Adrenal gland (tissue), 12 donors: Measurements from ENCODE around the gene FAM107A. TPM values are rescaled to one million over a fixed set of nuclear protein-coding genes. Genes with fewer than 3 reads are reported as not detected.

Experiments used
- DNase-seq, 7 donors: peaks; one replicate each; pipeline ENCODE4 v3.0.0-alpha.2; 2019 to 2020
- H3K27ac ChIP-seq, 5 donors: fragments of 200-600 bp; sonication (generic) in 4 of 5; 1 replicate in 3 of 5; 2 replicates in 2 of 5; pipeline versions ENCODE4 v1.5.1 to v1.8.0; 2016 to 2020; ENCODE audit warnings: mild to moderate bottlenecking in 1 of 5
- H3K27me3 ChIP-seq: fragments of 200-600 bp; 2 replicates; pipeline ENCODE4 v1.8.0; 2021
- H3K36me3 ChIP-seq, 2 donors: fragments of 200-600 bp; replicated peaks in 1 of 2; 1 replicate in 1 of 2; 2 replicates in 1 of 2; pipeline versions ENCODE4 v1.5.1 to v1.8.0; 2018 to 2022
- H3K4me1 ChIP-seq, 2 donors: fragments of 200-600 bp; replicated peaks in 1 of 2; 1 replicate in 1 of 2; 2 replicates in 1 of 2; pipeline versions ENCODE4 v1.5.1 to v1.8.0; 2018 to 2021
- H3K4me3 ChIP-seq, 4 donors: fragments of 200-600 bp; sonication (generic) in 3 of 4; one replicate each; pipeline ENCODE4 v1.5.1; 2016 to 2018
- H3K9me3 ChIP-seq, 3 donors: fragments of 200-600 bp; sonication (generic) in 1 of 3; replicated peaks in 1 of 3; 1 replicate in 2 of 3; 2 replicates in 1 of 3; pipeline versions ENCODE4 v1.5.1 to v1.8.0; 2016 to 2021
- CTCF ChIP-seq, 6 experiments: fragments of 450-650 bp in 4 of 6; fragments of 200-600 bp in 2 of 6; sonication (generic) in 1 of 6; IDR thresholded peaks; 1 replicate in 5 of 6; 2 replicates in 1 of 6; pipeline versions ENCODE4 v1.5.1 to v1.8.0; 2016 to 2021; ENCODE audit warnings: antibody characterized with exemption in 6 of 6, mild to moderate bottlenecking in 2 of 6, moderate library complexity in 1 of 6
- POLR2A ChIP-seq, 2 donors: fragments of 450-650 bp; IDR thresholded peaks; one replicate each; pipeline ENCODE4 v1.6.1; 2017; ENCODE audit warnings: antibody characterized with exemption in 2 of 2, mild to moderate bottlenecking in 2 of 2, moderate library complexity in 1 of 2
- WGBS, 4 donors: extraction: QIAGEN DNeasy Blood & Tissue Kit in 2 of 4; methylation state at CpG; one replicate each; pipeline versions ENCODE4 v1.1.5 to v1.1.7; 2013 to 2017; 5-methylcytosine and 5-hydroxymethylcytosine counted together
- intact Hi-C, 2 donors: fragments of 100-400 bp; cut with DNase I; formaldehyde crosslinking; loops; one replicate each; pipeline versions ENCODE4 v1.14.1 to v1.15.0; 2022 to 2023
- polyA plus RNA-seq, 3 donors: library from polyadenylated mRNA; stranded (reverse); fragments of 200-250 nt in 2 of 3; fragments of 350-450 nt in 1 of 3; fragmentation: Illumina TruSeq in 1 of 3; extraction: RNeasy Lipid Tissue Mini Kit (QIAGEN cat#74804) in 1 of 3; gene quantifications; one replicate each; pipeline ENCODE4 v1.2.3, GENCODE V29; 2013 to 2014
- total RNA-seq, 9 donors: library from RNA; depleted of rRNA in 4 of 9; stranded (reverse); fragments of >200 nt in 4 of 9; fragments of 120-200 nt in 1 of 9; fragmentation: NEBNext Ultra II Directional in 1 of 9; extraction: Animal tissue kit (Norgen Biotek cat#: 25700) in 1 of 9; gene quantifications; one replicate each; pipeline versions ENCODE4 v1.1.0 to v1.2.4, GENCODE V29; 2013 to 2023
- donor health status: healthy with polysubstance abuse.
- donor health status: Bipolar disorder and iron deficiency.
- donor health status: DM: yes; HTN: yes; CAD: no.
- donor health status: DM: no; HTN: no; CAD: no.
- donor health status: DM: no; HTN: no; CAD: no.
- donor health status: DM: yes; HTN: yes; CAD: no.

Gene FAM107A
- total and polyA plus RNA-seq, 12 donors: 1.2 to 12.5 (median 5.8) TPM

GRCh38 chr3:58606693-58607092, 29.5 kb upstream of the FAM107A start:
- 81 to 100% (median 88%) methylated on average over 1 of the region's 1 CpG for WGBS, 4 donors
- no peak overlapping the region for H3K4me3 ChIP-seq
- intact Hi-C loops: no loop called here
- DNase-seq: no peak
- no peaks in the 10 kb centered on the region for H3K36me3 ChIP-seq
- no peaks in the 10 kb centered on the region for H3K9me3 ChIP-seq
- TF ChIP-seq CTCF (IDR thresholded peaks at IDR 0.05) (no peak), POLR2A (IDR thresholded peaks at IDR 0.05) (no peak)
- H3K27ac ChIP-seq: no peak overlapping the region
- no peaks in the 10 kb centered on the region for H3K27me3 ChIP-seq
- H3K4me1 ChIP-seq: no peaks in the 10 kb centered on the region

GRCh38 chr3:58604031-58604430, 26.8 kb upstream of the FAM107A start:
- no peak overlapping the region for H3K4me3 ChIP-seq
- WGBS, 4 donors: 83 to 89% (median 86%) methylated on average over 6 of the region's 6 CpGs
- no peaks in the 10 kb centered on the region for H3K27me3 ChIP-seq
- no peaks in the 10 kb centered on the region for H3K9me3 ChIP-seq
- H3K36me3 ChIP-seq: no peaks in the 10 kb centered on the region
- H3K27ac ChIP-seq: no peak overlapping the region
- no peaks in the 10 kb centered on the region for H3K4me1 ChIP-seq
- intact Hi-C loops: no loop called here
- no peak for TF ChIP-seq CTCF (IDR thresholded peaks at IDR 0.05)
- no peak for TF ChIP-seq POLR2A (IDR thresholded peaks at IDR 0.05)
- DNase-seq: no peak

- Histone ChIP-seq H3K4me3 (no peak overlapping the region), H3K27ac (no peak overlapping the region), H3K36me3 (no peaks in the 10 kb centered on the region), H3K4me1 (no peaks in the 10 kb centered on the region), H3K27me3 (no peaks in the 10 kb centered on the region), H3K9me3 (no peaks in the 10 kb centered on the region)
- no peak for DNase-seq
- TF ChIP-seq POLR2A (IDR thresholded peaks at IDR 0.05) (no peak), CTCF (IDR thresholded peaks at IDR 0.05) (no peak)
- intact Hi-C loops: no loop called here
Observed at GRCh38 chr3:58603606-58604005, 26.4 kb upstream of the FAM107A start.

DNA sequence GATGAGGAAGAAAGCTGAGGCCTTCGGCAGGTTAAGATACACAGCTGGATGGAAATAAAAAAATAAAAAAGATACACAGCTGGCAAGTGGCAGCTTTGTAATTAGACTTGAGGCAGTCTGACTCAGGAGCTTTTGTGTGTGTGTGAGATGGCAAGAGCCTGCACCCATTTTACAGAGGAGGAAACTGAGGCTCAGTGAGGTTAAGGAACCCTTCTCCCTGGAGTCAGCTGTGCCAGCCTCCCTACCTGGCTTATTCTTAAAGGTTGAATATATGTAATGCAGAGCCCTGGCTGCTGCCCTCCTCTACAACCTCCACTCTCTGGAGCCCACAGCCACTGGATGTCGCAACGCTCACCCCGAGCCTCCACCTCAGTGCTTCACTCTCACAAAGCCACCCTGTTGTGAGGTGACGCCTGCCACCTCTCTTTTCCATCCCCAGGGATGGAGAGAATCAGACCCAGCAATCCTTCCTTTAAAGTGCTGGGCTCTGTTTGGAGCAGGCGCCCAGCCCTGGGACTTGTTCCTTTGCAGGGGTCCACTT, 20.6 kb upstream of the FAM107A start:
- Histone ChIP-seq H3K9me3 (no peaks in the 10 kb centered on the region), H3K36me3 (no peaks in the 10 kb centered on the region), H3K27ac (no peak overlapping the region), H3K4me3 (no peak overlapping the region), H3K4me1 (no peaks in the 10 kb centered on the region), H3K27me3 (no peaks in the 10 kb centered on the region)
- DNase-seq: no peak
- TF ChIP-seq CTCF (IDR thresholded peaks at IDR 0.05) (no peak), POLR2A (IDR thresholded peaks at IDR 0.05) (no peak)
- 85 to 91% (median 90%) methylated on average over 6 of the region's 6 CpGs for WGBS, 4 donors
- intact Hi-C loops: no loop called here
